ENCODE measurements around the gene ASXL2.
"Not testable (repeated sequence)": the region's sequence is repeated elsewhere in the genome, so short reads cannot be mapped to it uniquely, and the experiment has no call there.

GRCh38 chr2:25849350-25849749, 28.9 kb downstream of the ASXL2 start:
- not testable (repeated sequence) for TF ChIP-seq POU2F2, POLR2A, TAF1, POLR2AphosphoS5 (IDR thresholded peaks at IDR 0.05; ENCODE audit: low read depth, low read length)
